K562 (cell line): ENCODE measurements around the gene ZP1. TPM values are rescaled to one million over a fixed set of nuclear protein-coding genes. Genes with fewer than 3 reads are reported as not detected.

Experiments used
- ATAC-seq: fragments of 200-7000 bp; cut with Tn5 transposase; 3 replicates; pipeline ENCODE4 v1.9.1; 2020; ENCODE audit warnings: moderate library complexity
- BruUV-seq: library from RNA; stranded (reverse); fragments of 400-500 nt; replicated peaks from 2 replicates; lab custom pipeline; 2021; lab: Mats Ljungman, UMichigan
- CTCF ChIA-PET: fragments of 300-600 bp; formaldehyde crosslinking; extraction: SDS; loops from one replicate; lab custom pipeline; 2021; ENCODE audit warnings: low intra/inter-chr PET ratio; lab: Yijun Ruan, JAX
- POLR2A ChIA-PET: fragments of 300-600, 350-650 bp; sonication (Branson Sonifier 250); formaldehyde crosslinking; extraction: SDS; loops from one replicate; lab custom pipeline; 2021; ENCODE audit warnings: antibody characterized with exemption, inconsistent platforms; lab: Yijun Ruan, JAX
- DNase-seq, 4 experiments: peaks; one replicate each; pipeline versions ENCODE4 v3.0.0 to v3.0.0-alpha.2; 2011 to 2018; ENCODE audit warnings: low spot score in 3 of 4, mixed read lengths in 3 of 4; ENCODE audit errors: extremely low read depth in 1 of 4
- FAIRE-seq: peaks from 2 replicates; lab custom pipeline; 2011; peaks lifted over from hg19 to GRCh38; lab: Jason Lieb, UNC
- H2AFZ ChIP-seq: 2 replicates; pipeline ENCODE4 v1.6.0; 2011; ENCODE audit warnings: low read depth, low read length, control low read depth, inconsistent platforms
- H3K27ac ChIP-seq: fragments of 200-600 bp; 3 replicates; pipeline ENCODE4 v1.8.0; 2011; ENCODE audit warnings: low read depth, mild to moderate bottlenecking, control low read depth, inconsistent platforms, low read length, moderate library complexity, mixed read lengths; ENCODE audit errors: extremely low read depth
- H3K27me3 ChIP-seq, 2 experiments: fragments of 300-600 bp in 1 of 2; 2 replicates in 1 of 2; 3 replicates in 1 of 2; pipeline versions ENCODE4 v1.6.0 to v1.8.0; 2011; ENCODE audit warnings: inconsistent platforms in 2 of 2, low read length in 2 of 2, mild to moderate bottlenecking in 1 of 2, mixed read lengths in 1 of 2, moderate library complexity in 1 of 2; ENCODE audit not compliant: control insufficient read depth in 2 of 2, insufficient read depth in 2 of 2
- H3K36me3 ChIP-seq: fragments of 300-600 bp; 3 replicates; pipeline ENCODE4 v1.8.0; 2011; ENCODE audit warnings: mild to moderate bottlenecking, low read length, inconsistent platforms; ENCODE audit not compliant: control insufficient read depth, insufficient read depth
- H3K4me1 ChIP-seq, 2 experiments: fragments of 200-600 bp in 1 of 2; replicated peaks in 1 of 2; 2 replicates in 1 of 2; 3 replicates in 1 of 2; pipeline versions ENCODE4 v1.5.1 to v1.8.0; 2011; ENCODE audit warnings: inconsistent platforms in 2 of 2, low read length in 2 of 2, mild to moderate bottlenecking in 1 of 2, mixed read lengths in 1 of 2, moderate library complexity in 1 of 2; ENCODE audit not compliant: control insufficient read depth in 2 of 2, insufficient read depth in 2 of 2
- H3K4me2 ChIP-seq: 2 replicates; pipeline ENCODE4 v1.6.1; 2011; ENCODE audit warnings: low read length, control low read depth, inconsistent platforms, mixed read lengths; ENCODE audit not compliant: insufficient read depth
- H3K4me3 ChIP-seq: fragments of 200-600 bp; sonication (generic), shearing (Covaris generic); 2 replicates; pipeline ENCODE4 v1.5.1; 2016; ENCODE audit warnings: control low read depth, inconsistent platforms
- H3K79me2 ChIP-seq: fragments of 200-600 bp; 3 replicates; pipeline ENCODE4 v1.8.0; 2011; ENCODE audit warnings: low read length, inconsistent platforms; ENCODE audit not compliant: control insufficient read depth, insufficient read depth
- H3K9ac ChIP-seq, 2 experiments: 2 replicates each; pipeline versions ENCODE4 v1.6.0 to v1.6.1; 2011; ENCODE audit warnings: low read depth in 2 of 2, low read length in 2 of 2, control low read depth in 1 of 2, inconsistent platforms in 1 of 2, mild to moderate bottlenecking in 1 of 2, mixed read lengths in 1 of 2; ENCODE audit not compliant: insufficient read depth in 1 of 2
- H3K9me1 ChIP-seq: one replicate; pipeline ENCODE4 v1.6.0; 2011; ENCODE audit warnings: inconsistent platforms, mild to moderate bottlenecking, low read length, moderate library complexity; ENCODE audit not compliant: control insufficient read depth, insufficient read depth
- H3K9me3 ChIP-seq: replicated peaks from 2 replicates; pipeline ENCODE4 v1.5.1; 2011; ENCODE audit warnings: low read depth, low read length, inconsistent platforms; ENCODE audit not compliant: control insufficient read depth, insufficient read depth
- H4K20me1 ChIP-seq: replicated peaks from 2 replicates; pipeline ENCODE4 v1.6.1; 2011; ENCODE audit warnings: low read length, inconsistent platforms, mixed read lengths; ENCODE audit not compliant: control insufficient read depth, insufficient read depth
- RAD51 ChIP-seq: fragments of 450-650 bp; IDR thresholded peaks from 2 replicates; pipeline ENCODE4 v1.7.1; 2016; ENCODE audit warnings: low read depth, mild to moderate bottlenecking, borderline replicate concordance
- TBP ChIP-seq: optimal IDR thresholded peaks from 2 replicates; pipeline ENCODE3; 2011; ENCODE audit warnings: low read depth, low read length, improper control_type of control experiment
- WGBS: fragments of 100-300 bp; shearing (Covaris generic); methylation state at CpG from one replicate; pipeline ENCODE4 v1.1.6; 2016; ENCODE audit warnings: low coverage, mixed read lengths; ENCODE audit not compliant: insufficient coverage; ENCODE audit errors: missing lambda C conversion rate; 5-methylcytosine and 5-hydroxymethylcytosine counted together
- in situ Hi-C: fragments of 300-500 bp; cut with MboI; formaldehyde crosslinking; loops from 4 replicates; pipeline ENCODE4 v1.15.0; 2018; ENCODE audit warnings: inconsistent platforms, mixed read lengths
- intact Hi-C: fragments of 100-400 bp; cut with micrococcal nuclease; formaldehyde crosslinking; loops from 2 replicates; pipeline ENCODE4 v1.14.2; 2022
- polyA plus RNA-seq, 8 experiments: library from polyadenylated mRNA; depleted of rRNA in 4 of 8; stranded (reverse) in 5 of 8; unstranded in 3 of 8; fragments of >200 nt; fragmentation: Nextera tagmentation in 2 of 8; fragmentation: Illumina TruSeq in 1 of 8; extraction: Ambion mirVana in 2 of 8; extraction: Trizol in 1 of 8; gene quantifications; 2 replicates each; pipeline versions ENCODE4 v1.2.1 to v1.2.3, GENCODE V29; 2011 to 2014; ENCODE audit warnings: inconsistent platforms in 1 of 8, missing spikeins in 1 of 8
- total RNA-seq, 7 experiments: library from RNA; depleted of rRNA in 6 of 7; stranded (reverse); fragments of >200 nt in 6 of 7; fragmentation: Illumina TruSeq in 2 of 7; extraction: Trizol in 2 of 7; gene quantifications; 2 replicates each; pipeline versions ENCODE4 v1.2.1 to v1.2.3, GENCODE V29; 2011 to 2021; ENCODE audit warnings: low replicate concordance in 1 of 7
- TF ChIP-seq, protein P1 (sequence below): fragments of 450-650 bp; formaldehyde crosslinking; IDR thresholded peaks from 2 replicates; pipeline ENCODE4 v1.4.0; 2020; ENCODE audit warnings: mild to moderate bottlenecking, mixed read lengths

Gene ZP1
- total and polyA plus RNA-seq, 9 of the 15 experiments (the other 6 are each of a cell fraction or from before 2014, with no cell fraction given) = 0.11 to 0.15 TPM; not detected in 7

GRCh38 chr11:60834742-60835533 is 32.4 kb upstream of the ZP1 start:
- Histone ChIP-seq H3K4me1 (peaks cover 6 to 11% of the 10 kb centered on the region in 2 experiments; a peak in 2 of 5 replicates), H4K20me1 (peaks cover 3% of the 10 kb centered on the region; the same call in 1 of the 2 replicates), H3K9ac (no peak overlapping the region), H3K9me1 (no peaks in the 10 kb centered on the region), H2AFZ (no peak overlapping the region)
- intact Hi-C loops (loop anchor here (5.0 kb wide), 1 partner anchor 292 kb away; no protein-coding TSS in a partner anchor), in situ Hi-C loops (loop anchor here (5.0 kb wide), 2 partner anchors 57 to 342 kb away; no protein-coding TSS in a partner anchor)
- no TSS peak for BruUV-seq
- ChIA-PET CTCF (no interaction called here), POLR2A (interaction anchor here (0.6 to 1.6 kb wide), 3 partner anchors 53 to 119 kb away, joined by 3 to 4 read pairs (median 4); no protein-coding TSS in a partner anchor)
- DNase-seq = no peak
- FAIRE-seq = no peak
- TF ChIP-seq TBP (no peak), RAD51 (0 out of 2 replicates have a peak, but pooled peaks have one; percentile 13)
- TF ChIP-seq, protein P1, sequence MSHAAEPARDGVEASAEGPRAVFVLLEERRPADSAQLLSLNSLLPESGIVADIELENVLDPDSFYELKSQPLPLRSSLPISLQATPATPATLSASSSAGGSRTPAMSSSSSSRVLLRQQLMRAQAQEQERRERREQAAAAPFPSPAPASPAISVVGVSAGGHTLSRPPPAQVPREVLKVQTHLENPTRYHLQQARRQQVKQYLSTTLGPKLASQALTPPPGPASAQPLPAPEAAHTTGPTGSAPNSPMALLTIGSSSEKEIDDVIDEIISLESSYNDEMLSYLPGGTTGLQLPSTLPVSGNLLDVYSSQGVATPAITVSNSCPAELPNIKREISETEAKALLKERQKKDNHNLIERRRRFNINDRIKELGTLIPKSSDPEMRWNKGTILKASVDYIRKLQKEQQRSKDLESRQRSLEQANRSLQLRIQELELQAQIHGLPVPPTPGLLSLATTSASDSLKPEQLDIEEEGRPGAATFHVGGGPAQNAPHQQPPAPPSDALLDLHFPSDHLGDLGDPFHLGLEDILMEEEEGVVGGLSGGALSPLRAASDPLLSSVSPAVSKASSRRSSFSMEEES (CRISPR knock-in tag) = peak; percentile 41
- TF ChIP-seq, all 486 proteins: peak for 2
- Histone ChIP-seq H3K9me3 (no peaks in the 10 kb centered on the region), H3K4me2 (no peak overlapping the region), H3K36me3 (no peaks in the 10 kb centered on the region), H3K79me2 (no peaks in the 10 kb centered on the region), H3K27ac (no peak overlapping the region), H3K4me3 (no peak overlapping the region), H3K27me3 (peaks cover 0 to 6% of the 10 kb centered on the region in 2 experiments; a peak in 1 of 5 replicates)
- no peak for ATAC-seq
- WGBS = 20% methylated on average over 7 of the region's 7 CpGs
